Articular chondrocyte of knee joint (primary cell): ENCODE data around the gene ZNF22. TPM values are rescaled to one million over a fixed set of nuclear protein-coding genes. Genes with fewer than 3 reads are reported as not detected.

Source experiments
- total RNA-seq: library from RNA; depleted of rRNA; stranded (reverse); fragments of >200 nt; gene quantifications from 2 replicates; pipeline ENCODE4 v1.2.3, GENCODE V29; 2012

ZNF22 gene
- 16.1 and 16.8 TPM in 2 replicates for total RNA-seq

GRCh38 chr10:45000752-45001380 lies at the start of gene ZNF22:
Gene ZNF22 (plus strand): TSS chr10:45000923. CDS start chr10:45003369, 2,446 bp downstream.

GRCh38 chr10:44959247-44960087 lies 41.3 kb upstream of the ZNF22 start, which contains the start of gene RASSF4:
Gene RASSF4 (plus strand): TSS chr10:44959802. CDS start chr10:44970203, 10,401 bp downstream.

GRCh38 chr10:44978570-44979280 lies 22.0 kb upstream of the ZNF22 start, which contains the start of gene DEPP1:
Gene DEPP1 (minus strand): TSS chr10:44978809. CDS start chr10:44978030, 779 bp downstream.

Other genes with a start within 250 kb of the ZNF22 start
- gene TMEM72, start 89.6 kb upstream of the ZNF22 start, total RNA-seq: not detected in 2 replicates
- 5.6 and 6.7 TPM in 2 replicates for gene RASSF4, start 41.1 kb upstream of the ZNF22 start, total RNA-seq
- 87.3 and 140 TPM in 2 replicates for gene DEPP1, start 22.1 kb upstream of the ZNF22 start, total RNA-seq